ENCODE measurements around the gene PPP4R3C.

DNA sequence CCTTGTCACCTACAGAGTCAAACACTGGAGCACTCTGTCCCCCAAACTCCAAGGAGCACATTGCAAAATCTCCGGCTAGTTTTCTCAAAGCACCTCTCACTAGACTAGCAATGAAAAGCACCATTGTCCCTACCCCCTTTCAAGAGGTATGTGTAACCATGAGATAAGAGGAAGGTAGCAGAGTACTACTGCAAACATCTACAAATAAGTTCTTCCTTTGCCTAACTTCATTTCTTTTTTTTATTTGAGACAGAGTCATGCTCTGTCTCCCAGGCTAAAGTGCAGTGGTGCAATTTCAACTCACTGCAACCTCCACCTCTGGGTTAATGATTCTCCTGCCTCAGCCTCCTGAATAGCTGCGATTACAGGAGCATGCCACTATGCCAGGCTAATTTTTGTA is 17.7 kb downstream of the PPP4R3C start:
- TF ChIP-seq, protein P1, sequence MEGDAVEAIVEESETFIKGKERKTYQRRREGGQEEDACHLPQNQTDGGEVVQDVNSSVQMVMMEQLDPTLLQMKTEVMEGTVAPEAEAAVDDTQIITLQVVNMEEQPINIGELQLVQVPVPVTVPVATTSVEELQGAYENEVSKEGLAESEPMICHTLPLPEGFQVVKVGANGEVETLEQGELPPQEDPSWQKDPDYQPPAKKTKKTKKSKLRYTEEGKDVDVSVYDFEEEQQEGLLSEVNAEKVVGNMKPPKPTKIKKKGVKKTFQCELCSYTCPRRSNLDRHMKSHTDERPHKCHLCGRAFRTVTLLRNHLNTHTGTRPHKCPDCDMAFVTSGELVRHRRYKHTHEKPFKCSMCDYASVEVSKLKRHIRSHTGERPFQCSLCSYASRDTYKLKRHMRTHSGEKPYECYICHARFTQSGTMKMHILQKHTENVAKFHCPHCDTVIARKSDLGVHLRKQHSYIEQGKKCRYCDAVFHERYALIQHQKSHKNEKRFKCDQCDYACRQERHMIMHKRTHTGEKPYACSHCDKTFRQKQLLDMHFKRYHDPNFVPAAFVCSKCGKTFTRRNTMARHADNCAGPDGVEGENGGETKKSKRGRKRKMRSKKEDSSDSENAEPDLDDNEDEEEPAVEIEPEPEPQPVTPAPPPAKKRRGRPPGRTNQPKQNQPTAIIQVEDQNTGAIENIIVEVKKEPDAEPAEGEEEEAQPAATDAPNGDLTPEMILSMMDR (conservative IDR thresholded peaks at IDR 0.05; ENCODE audit: low read depth, low read length): no peak
- no peak for TF ChIP-seq POLR2A (IDR thresholded peaks at IDR 0.05; ENCODE audit: low read depth, low read length)
- TF ChIP-seq SMC3 (IDR thresholded peaks at IDR 0.05; ENCODE audit: low read depth, low read length): no peak
- TF ChIP-seq RFX5 (IDR thresholded peaks at IDR 0.05; ENCODE audit: low read depth, low read length): no peak
- TF ChIP-seq MAZ (IDR thresholded peaks at IDR 0.05; ENCODE audit: borderline replicate concordance, low read depth, low read length): no peak
- no peak for TF ChIP-seq RCOR1 (IDR thresholded peaks at IDR 0.05; ENCODE audit: insufficient replicate concordance, low read length)
- TF ChIP-seq RAD21 (IDR thresholded peaks at IDR 0.05; ENCODE audit: low read length): no peak
- no peak for TF ChIP-seq BHLHE40 (IDR thresholded peaks at IDR 0.05; ENCODE audit: low read depth, low read length)
- TF ChIP-seq, protein P2, sequence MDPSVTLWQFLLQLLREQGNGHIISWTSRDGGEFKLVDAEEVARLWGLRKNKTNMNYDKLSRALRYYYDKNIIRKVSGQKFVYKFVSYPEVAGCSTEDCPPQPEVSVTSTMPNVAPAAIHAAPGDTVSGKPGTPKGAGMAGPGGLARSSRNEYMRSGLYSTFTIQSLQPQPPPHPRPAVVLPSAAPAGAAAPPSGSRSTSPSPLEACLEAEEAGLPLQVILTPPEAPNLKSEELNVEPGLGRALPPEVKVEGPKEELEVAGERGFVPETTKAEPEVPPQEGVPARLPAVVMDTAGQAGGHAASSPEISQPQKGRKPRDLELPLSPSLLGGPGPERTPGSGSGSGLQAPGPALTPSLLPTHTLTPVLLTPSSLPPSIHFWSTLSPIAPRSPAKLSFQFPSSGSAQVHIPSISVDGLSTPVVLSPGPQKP (IDR thresholded peaks at IDR 0.05; ENCODE audit: borderline replicate concordance, low read depth, low read length): no peak
- TF ChIP-seq FOS (IDR thresholded peaks at IDR 0.05; ENCODE audit: low read depth, low read length): no peak
- no peak for TF ChIP-seq MXI1 (IDR thresholded peaks at IDR 0.05; ENCODE audit: borderline replicate concordance, low read depth, low read length)
